ENCODE results near the gene URB1.

Gene URB1

GRCh38 chr21:32331444-32332305 lies 61.1 kb downstream of the URB1 start:
- H3F3A ChIP-seq (ENCODE audit: low read depth), result no peaks in the 10 kb centered on the region
- TF ChIP-seq EZH2phosphoT487 (IDR thresholded peaks at IDR 0.05; ENCODE audit: borderline replicate concordance) (no peak), CTCF (conservative IDR thresholded peaks at IDR 0.05; ENCODE audit: low read length) (no peak)
- H3K9me2 ChIP-seq (replicated peaks; ENCODE audit: low read depth, low read length), result no peaks in the 10 kb centered on the region
- H3K36me3 ChIP-seq (ENCODE audit: insufficient read depth, low read length), result no peaks in the 10 kb centered on the region; the same call in 1 of the 2 replicates
- H3K4me2 ChIP-seq (ENCODE audit: low read depth, low read length, poor library complexity, severe bottlenecking), result no peak overlapping the region
- no peaks in the 10 kb centered on the region for H4K20me1 ChIP-seq (ENCODE audit: insufficient read depth, low read length, poor library complexity, severe bottlenecking)
- H3K9me3 ChIP-seq (ENCODE audit: insufficient read depth, low read depth, low read length), result no peaks in the 10 kb centered on the region
- no peaks in the 10 kb centered on the region for H3K79me2 ChIP-seq (ENCODE audit: insufficient read depth, low read length)
- H2AFZ ChIP-seq (ENCODE audit: low read length), result no peak overlapping the region
- H3K9ac ChIP-seq (ENCODE audit: low read depth, low read length, poor library complexity, severe bottlenecking), result no peak overlapping the region
- H3K27me3 ChIP-seq (ENCODE audit: insufficient read depth, low read length, poor library complexity, severe bottlenecking), result no peaks in the 10 kb centered on the region
- H3K4me1 ChIP-seq (ENCODE audit: insufficient read depth, low read length, poor library complexity, severe bottlenecking), result no peaks in the 10 kb centered on the region
- no peak overlapping the region for H3K4me3 ChIP-seq (ENCODE audit: low read length, poor library complexity, severe bottlenecking)

GRCh38 chr21:32330784-32331311 lies 62.0 kb downstream of the URB1 start:
- Histone ChIP-seq H3K9me3 (ENCODE audit: insufficient read depth, low read depth, low read length) (no peaks in the 10 kb centered on the region), H3K27me3 (ENCODE audit: insufficient read depth, low read length, poor library complexity, severe bottlenecking) (no peaks in the 10 kb centered on the region), H3K36me3 (ENCODE audit: insufficient read depth, low read length) (no peaks in the 10 kb centered on the region; the same call in 1 of the 2 replicates), H3K9ac (ENCODE audit: low read depth, low read length, poor library complexity, severe bottlenecking) (no peak overlapping the region), H3F3A (ENCODE audit: low read depth) (no peaks in the 10 kb centered on the region), H3K9me2 (replicated peaks; ENCODE audit: low read depth, low read length) (no peaks in the 10 kb centered on the region), H4K20me1 (ENCODE audit: insufficient read depth, low read length, poor library complexity, severe bottlenecking) (no peaks in the 10 kb centered on the region), H3K4me2 (ENCODE audit: low read depth, low read length, poor library complexity, severe bottlenecking) (no peak overlapping the region), H3K4me3 (ENCODE audit: low read length, poor library complexity, severe bottlenecking) (no peak overlapping the region), H3K4me1 (ENCODE audit: insufficient read depth, low read length, poor library complexity, severe bottlenecking) (no peaks in the 10 kb centered on the region), H2AFZ (ENCODE audit: low read length) (no peak overlapping the region), H3K79me2 (ENCODE audit: insufficient read depth, low read length) (no peaks in the 10 kb centered on the region)
- no peak for TF ChIP-seq CTCF (conservative IDR thresholded peaks at IDR 0.05; ENCODE audit: low read length)
- TF ChIP-seq EZH2phosphoT487 (IDR thresholded peaks at IDR 0.05; ENCODE audit: borderline replicate concordance), result no peak

DNA sequence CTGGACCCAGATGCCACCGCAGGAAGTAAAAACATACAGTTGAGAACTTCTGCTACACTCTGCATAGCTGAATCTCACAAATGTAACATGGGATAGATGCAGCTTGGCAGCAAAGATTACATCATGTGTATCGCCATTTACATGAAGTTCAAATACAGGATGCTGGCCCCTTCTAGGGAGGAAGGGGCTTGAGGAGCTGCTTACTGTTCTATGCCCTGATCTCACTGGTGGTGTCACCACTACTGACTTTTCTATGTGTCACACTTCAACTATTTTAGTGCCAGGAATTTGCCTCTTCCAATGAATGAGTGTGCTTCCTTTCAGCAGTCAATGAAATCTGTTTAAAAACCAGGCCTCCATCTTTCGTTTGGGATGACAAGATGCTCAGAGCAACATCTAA lies 63.0 kb downstream of the URB1 start:
- TF ChIP-seq EZH2phosphoT487 (IDR thresholded peaks at IDR 0.05; ENCODE audit: borderline replicate concordance) (no peak), CTCF (conservative IDR thresholded peaks at IDR 0.05; ENCODE audit: low read length) (no peak)
- Histone ChIP-seq H3K9ac (ENCODE audit: low read depth, low read length, poor library complexity, severe bottlenecking) (no peak overlapping the region), H3K9me3 (ENCODE audit: insufficient read depth, low read depth, low read length) (no peaks in the 10 kb centered on the region), H3F3A (ENCODE audit: low read depth) (no peaks in the 10 kb centered on the region), H2AFZ (ENCODE audit: low read length) (no peak overlapping the region), H3K27me3 (ENCODE audit: insufficient read depth, low read length, poor library complexity, severe bottlenecking) (no peaks in the 10 kb centered on the region), H3K9me2 (replicated peaks; ENCODE audit: low read depth, low read length) (no peaks in the 10 kb centered on the region), H3K4me2 (ENCODE audit: low read depth, low read length, poor library complexity, severe bottlenecking) (no peak overlapping the region), H3K79me2 (ENCODE audit: insufficient read depth, low read length) (no peaks in the 10 kb centered on the region), H4K20me1 (ENCODE audit: insufficient read depth, low read length, poor library complexity, severe bottlenecking) (no peaks in the 10 kb centered on the region), H3K4me3 (ENCODE audit: low read length, poor library complexity, severe bottlenecking) (no peak overlapping the region), H3K36me3 (ENCODE audit: insufficient read depth, low read length) (no peaks in the 10 kb centered on the region; the same call in 1 of the 2 replicates), H3K4me1 (ENCODE audit: insufficient read depth, low read length, poor library complexity, severe bottlenecking) (no peaks in the 10 kb centered on the region)

Measured in Loucy (cell line).